ENCODE measurements around the gene ECI1. TPM values are rescaled to one million over a fixed set of nuclear protein-coding genes. Genes with fewer than 3 reads are reported as not detected.

The ECI1 gene
- total and polyA plus RNA-seq, 4 donors, result 35.0 to 87.1 (median 63.5) TPM

DNA sequence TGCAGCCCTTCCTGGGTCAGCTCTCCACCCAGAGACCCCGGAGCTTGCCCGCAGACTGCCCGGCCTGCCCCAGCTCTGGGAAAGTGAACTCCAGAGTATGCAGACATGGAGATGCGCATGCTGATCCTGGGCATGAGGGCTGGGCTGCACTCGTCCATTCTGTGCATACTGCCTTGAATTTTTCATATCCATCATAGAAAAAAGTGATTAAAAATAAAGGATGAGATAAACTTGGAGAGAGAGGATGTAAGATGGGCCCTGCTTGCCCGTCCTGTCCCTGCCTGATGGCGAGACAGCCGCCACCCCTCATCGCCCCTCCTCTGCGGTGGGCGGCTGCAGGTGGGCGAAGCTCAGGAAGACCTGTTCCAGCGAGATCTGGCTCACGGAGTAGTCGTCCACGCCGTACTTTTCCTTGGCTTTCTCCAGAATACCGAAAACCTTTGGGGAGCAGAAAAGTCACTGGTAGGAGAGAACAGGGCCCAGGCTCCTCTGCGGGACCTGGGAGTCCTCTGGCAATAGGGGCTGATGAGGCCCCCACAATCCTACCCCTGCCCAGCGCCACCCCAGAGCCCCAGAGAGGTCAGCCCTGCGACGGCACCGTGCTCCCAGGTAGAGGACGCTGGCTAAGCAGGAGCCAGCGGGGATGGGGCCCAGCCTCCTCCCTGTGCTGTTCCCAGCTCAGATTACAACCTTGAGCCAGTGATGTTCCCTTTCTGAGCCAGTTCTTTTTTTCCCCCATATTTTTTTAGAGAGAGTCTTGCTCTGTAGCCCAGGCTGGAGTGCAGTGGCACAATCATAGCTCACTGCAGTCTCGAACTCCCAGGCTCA is 25.2 kb upstream of the ECI1 start:
- TF ChIP-seq, protein P1, sequence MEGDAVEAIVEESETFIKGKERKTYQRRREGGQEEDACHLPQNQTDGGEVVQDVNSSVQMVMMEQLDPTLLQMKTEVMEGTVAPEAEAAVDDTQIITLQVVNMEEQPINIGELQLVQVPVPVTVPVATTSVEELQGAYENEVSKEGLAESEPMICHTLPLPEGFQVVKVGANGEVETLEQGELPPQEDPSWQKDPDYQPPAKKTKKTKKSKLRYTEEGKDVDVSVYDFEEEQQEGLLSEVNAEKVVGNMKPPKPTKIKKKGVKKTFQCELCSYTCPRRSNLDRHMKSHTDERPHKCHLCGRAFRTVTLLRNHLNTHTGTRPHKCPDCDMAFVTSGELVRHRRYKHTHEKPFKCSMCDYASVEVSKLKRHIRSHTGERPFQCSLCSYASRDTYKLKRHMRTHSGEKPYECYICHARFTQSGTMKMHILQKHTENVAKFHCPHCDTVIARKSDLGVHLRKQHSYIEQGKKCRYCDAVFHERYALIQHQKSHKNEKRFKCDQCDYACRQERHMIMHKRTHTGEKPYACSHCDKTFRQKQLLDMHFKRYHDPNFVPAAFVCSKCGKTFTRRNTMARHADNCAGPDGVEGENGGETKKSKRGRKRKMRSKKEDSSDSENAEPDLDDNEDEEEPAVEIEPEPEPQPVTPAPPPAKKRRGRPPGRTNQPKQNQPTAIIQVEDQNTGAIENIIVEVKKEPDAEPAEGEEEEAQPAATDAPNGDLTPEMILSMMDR (IDR thresholded peaks at IDR 0.05; ENCODE audit: control extremely low read depth, extremely low read depth), result no peak
- Histone ChIP-seq H3K27ac (ENCODE audit: low read depth in 1 of 2, low read length in 1 of 2) (no peak overlapping the region), H3K9me3 (ENCODE audit: control insufficient read depth in 4 of 4, insufficient read depth in 3 of 4, low read length in 3 of 4) (no peaks in the 10 kb centered on the region), H3K4me3 (no peak overlapping the region), H3K4me1 (ENCODE audit: control insufficient read depth in 5 of 5, insufficient read depth in 5 of 5, low read length in 5 of 5) (no peaks in the 10 kb centered on the region), H3K9ac (ENCODE audit: insufficient read depth in 1 of 2, low read length in 2 of 2) (no peak overlapping the region), H3K27me3 (ENCODE audit: control insufficient read depth in 3 of 3, insufficient read depth in 3 of 3, low read length in 2 of 3) (no peaks in the 10 kb centered on the region), H3K36me3 (ENCODE audit: control insufficient read depth in 4 of 4, insufficient read depth in 4 of 4, low read length in 4 of 4) (peaks cover 0 to 37% (median 0%) of the 10 kb centered on the region in 4 donors)
- WGBS, 2 donors, result 87% methylated on average over 26 of the region's 26 CpGs
- no peak for ATAC-seq (ENCODE audit: insufficient read depth, low FRiP score)
- no peak for DNase-seq

DNA sequence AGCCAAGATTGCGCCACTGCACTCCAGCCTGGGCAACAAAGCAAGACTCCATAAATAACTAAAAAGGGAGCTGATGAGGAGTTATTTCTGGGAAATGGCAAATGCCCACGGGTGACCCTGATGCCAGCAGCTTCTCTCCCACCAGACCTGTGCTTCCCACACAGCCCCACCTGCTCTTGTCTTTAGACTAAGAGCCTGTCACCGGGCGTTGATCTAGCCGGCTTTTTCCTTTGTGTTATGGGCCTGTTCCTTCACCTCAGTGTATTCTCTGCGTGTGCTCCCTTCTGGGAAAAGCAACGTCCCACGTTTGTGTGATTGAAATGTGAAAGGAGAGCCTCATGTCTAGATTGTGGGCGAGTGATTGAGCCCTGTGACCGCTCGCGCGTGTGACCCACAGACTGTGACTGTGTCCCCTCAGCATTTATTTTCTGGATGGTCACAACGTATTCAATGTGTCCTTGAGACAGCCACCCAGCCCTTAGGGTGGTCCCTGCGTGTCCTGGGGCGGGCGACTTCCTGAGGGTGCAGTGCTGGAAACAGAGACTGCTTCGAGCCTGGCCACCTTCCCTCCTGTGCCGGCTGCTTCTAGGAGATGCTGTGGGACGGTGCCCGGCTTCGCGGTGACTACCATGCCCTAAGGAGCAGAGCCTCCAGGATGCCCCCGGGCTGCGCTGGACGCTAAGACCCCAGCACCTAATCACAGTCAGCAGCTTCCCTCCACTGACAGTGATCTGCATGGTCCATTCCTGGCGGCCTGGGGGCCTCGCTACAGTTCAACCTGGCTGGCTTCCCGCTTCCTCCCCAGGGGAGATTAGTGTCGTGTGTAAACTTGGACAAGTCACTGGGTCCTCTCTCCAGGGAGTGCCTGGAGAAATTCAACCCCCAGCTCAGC is 24.3 kb upstream of the ECI1 start:
- DNase-seq, result peak in 1 of 3 donors; percentile 7

DNA sequence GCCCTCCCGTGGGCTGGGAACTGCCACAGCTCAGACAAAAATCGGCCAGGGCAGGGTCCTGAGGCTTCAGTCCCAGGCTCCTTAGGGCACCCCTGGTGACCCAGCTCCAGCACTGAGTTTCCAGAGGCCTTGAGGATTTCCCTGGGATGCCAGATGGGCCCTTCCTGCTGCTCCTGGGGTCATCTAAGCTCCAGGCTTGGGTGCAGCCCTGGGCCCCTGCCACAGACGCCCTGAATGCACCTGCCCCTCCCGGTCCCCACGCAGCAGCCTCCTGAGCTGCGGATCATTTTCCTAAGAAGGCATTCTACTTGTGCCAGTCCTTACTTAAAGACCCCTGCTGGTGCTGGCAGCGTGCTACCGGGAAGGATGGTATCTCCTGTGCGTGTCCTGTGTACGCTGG is 22.5 kb upstream of the ECI1 start:
- DNase-seq (no peak), ATAC-seq (ENCODE audit: insufficient read depth, low FRiP score) (no peak)
- no peaks in the 10 kb centered on the region for H3K27me3 ChIP-seq (ENCODE audit: control insufficient read depth in 3 of 3, insufficient read depth in 3 of 3, low read length in 2 of 3)
- peaks cover 0 to 23% (median 0%) of the 10 kb centered on the region in 4 donors for H3K36me3 ChIP-seq (ENCODE audit: control insufficient read depth in 4 of 4, insufficient read depth in 4 of 4, low read length in 4 of 4)
- no peaks in the 10 kb centered on the region for H3K9me3 ChIP-seq (ENCODE audit: control insufficient read depth in 4 of 4, insufficient read depth in 3 of 4, low read length in 3 of 4)
- H3K4me1 ChIP-seq (ENCODE audit: control insufficient read depth in 5 of 5, insufficient read depth in 5 of 5, low read length in 5 of 5), result peaks cover 0 to 12% (median 4%) of the 10 kb centered on the region in 5 donors
- no peak overlapping the region for H3K9ac ChIP-seq (ENCODE audit: insufficient read depth in 1 of 2, low read length in 2 of 2)
- 85 to 93% methylated on average over 10 of the region's 10 CpGs for WGBS, 2 donors
- TF ChIP-seq, protein P1 (IDR thresholded peaks at IDR 0.05; ENCODE audit: control extremely low read depth, extremely low read depth), result no peak
- no peak overlapping the region for H3K27ac ChIP-seq (ENCODE audit: low read depth in 1 of 2, low read length in 1 of 2)
- no peak overlapping the region for H3K4me3 ChIP-seq

More for the DNA sequence above, 24.3 kb upstream of the ECI1 start:
- Histone ChIP-seq H3K9ac (ENCODE audit: insufficient read depth in 1 of 2, low read length in 2 of 2) (no peak overlapping the region), H3K4me1 (ENCODE audit: control insufficient read depth in 5 of 5, insufficient read depth in 5 of 5, low read length in 5 of 5) (no peaks in the 10 kb centered on the region), H3K27ac (ENCODE audit: low read depth in 1 of 2, low read length in 1 of 2) (no peak overlapping the region), H3K9me3 (ENCODE audit: control insufficient read depth in 4 of 4, insufficient read depth in 3 of 4, low read length in 3 of 4) (no peaks in the 10 kb centered on the region), H3K4me3 (no peak overlapping the region), H3K36me3 (ENCODE audit: control insufficient read depth in 4 of 4, insufficient read depth in 4 of 4, low read length in 4 of 4) (peaks cover 0 to 29% (median 0%) of the 10 kb centered on the region in 4 donors), H3K27me3 (ENCODE audit: control insufficient read depth in 3 of 3, insufficient read depth in 3 of 3, low read length in 2 of 3) (no peaks in the 10 kb centered on the region)
- ATAC-seq (ENCODE audit: insufficient read depth, low FRiP score), result no peak
- 82 to 86% methylated on average over 30 of the region's 30 CpGs for WGBS, 2 donors
- TF ChIP-seq, protein P1 (IDR thresholded peaks at IDR 0.05; ENCODE audit: control extremely low read depth, extremely low read depth), result no peak
